Measurements from ENCODE around the gene SLCO1A2.
"Not testable (repeated sequence)": the region's sequence is repeated elsewhere in the genome, so short reads cannot be mapped to it uniquely, and the experiment has no call there.

Gene SLCO1A2, protein sequence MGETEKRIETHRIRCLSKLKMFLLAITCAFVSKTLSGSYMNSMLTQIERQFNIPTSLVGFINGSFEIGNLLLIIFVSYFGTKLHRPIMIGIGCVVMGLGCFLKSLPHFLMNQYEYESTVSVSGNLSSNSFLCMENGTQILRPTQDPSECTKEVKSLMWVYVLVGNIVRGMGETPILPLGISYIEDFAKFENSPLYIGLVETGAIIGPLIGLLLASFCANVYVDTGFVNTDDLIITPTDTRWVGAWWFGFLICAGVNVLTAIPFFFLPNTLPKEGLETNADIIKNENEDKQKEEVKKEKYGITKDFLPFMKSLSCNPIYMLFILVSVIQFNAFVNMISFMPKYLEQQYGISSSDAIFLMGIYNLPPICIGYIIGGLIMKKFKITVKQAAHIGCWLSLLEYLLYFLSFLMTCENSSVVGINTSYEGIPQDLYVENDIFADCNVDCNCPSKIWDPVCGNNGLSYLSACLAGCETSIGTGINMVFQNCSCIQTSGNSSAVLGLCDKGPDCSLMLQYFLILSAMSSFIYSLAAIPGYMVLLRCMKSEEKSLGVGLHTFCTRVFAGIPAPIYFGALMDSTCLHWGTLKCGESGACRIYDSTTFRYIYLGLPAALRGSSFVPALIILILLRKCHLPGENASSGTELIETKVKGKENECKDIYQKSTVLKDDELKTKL

DNA sequence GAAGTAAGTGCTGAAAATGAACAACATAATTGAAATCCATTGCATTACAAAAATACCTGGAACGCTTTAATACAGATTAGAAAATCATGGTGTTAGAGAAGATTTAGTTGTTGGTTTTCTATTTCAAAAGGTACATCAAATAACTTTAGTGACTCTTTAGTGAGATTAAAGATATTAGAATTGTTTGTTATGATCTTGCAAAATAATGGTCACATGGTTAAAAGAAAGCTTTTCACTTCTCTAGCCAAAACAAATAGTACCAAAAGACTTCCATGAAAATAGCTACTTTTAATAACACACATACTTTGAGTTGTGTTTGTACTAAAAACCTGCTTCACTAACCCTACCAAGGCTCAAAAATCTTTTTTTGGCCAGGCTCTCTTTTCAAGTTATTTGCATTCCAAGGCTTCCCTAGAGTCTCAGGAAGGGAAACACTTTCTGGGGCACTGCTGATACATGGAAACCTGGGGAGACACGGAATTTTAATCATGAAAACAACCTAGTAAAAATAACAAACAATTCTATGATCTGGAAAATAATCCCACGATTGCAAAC lies at the start of gene SLCO1A2:
TSS of gene SLCO1A2 (minus strand) at position 147 of the 555 bp plus-strand sequence. CDS start 270 bp downstream, outside the sequence.
- DNase-seq: no peak

DNA sequence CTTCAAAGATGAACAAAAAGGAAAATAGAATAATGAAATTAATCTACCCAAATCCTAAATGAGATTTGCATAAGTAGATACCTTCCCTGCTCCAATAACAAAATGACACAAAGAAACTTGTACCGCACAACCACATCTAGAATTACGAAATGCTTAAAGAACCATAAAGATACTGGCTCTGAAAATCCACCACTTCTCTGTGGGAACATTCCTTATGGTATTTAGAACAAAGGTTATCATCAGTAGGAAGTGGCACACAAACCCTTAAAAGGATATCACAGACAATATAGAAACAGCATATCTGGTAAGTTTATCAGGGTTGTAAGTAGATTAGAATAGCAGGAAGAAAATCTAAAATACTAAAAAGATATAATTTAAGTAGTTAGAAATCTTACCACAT lies 49.5 kb upstream of the SLCO1A2 start:
- no peak for DNase-seq

DNA sequence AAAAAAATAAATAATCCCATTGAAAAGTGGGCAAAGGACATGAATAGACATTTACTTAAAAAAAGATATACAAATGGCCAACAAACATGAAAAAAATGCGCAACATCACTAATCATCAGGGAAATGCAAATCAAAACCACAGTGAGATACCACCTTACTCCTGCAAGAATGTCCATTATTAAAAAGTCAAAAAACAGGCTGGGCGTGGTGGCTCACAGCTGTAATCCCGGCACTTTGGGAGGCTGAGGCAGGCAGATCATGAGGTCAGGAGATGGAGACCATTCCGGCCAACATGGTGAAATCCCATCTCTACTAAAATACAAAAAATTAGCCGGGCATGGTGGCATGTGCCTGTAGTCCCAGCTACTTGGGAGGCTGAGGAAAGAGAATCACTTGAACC lies 46.6 kb upstream of the SLCO1A2 start:
- DNase-seq: not testable (repeated sequence)

DNA sequence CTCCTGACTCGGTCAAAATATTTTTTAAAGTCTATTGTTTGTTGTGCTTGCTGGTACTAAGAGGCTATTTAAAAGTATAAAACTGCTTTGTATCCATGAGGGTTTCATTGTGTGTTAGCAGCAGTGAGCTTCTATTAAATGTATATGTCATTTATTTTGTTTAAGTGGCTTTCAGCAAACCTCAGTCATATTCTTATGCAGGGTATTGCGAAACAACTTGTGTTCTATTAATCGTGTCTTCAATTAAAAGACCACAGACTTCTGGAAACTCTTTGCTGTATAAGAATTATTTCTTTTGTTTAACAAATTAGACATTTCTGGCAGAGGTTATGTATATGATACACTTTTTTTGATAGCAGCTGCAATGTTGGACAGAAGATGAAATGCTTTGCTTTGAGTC lies 44.5 kb upstream of the SLCO1A2 start:
- DNase-seq: no peak

DNA sequence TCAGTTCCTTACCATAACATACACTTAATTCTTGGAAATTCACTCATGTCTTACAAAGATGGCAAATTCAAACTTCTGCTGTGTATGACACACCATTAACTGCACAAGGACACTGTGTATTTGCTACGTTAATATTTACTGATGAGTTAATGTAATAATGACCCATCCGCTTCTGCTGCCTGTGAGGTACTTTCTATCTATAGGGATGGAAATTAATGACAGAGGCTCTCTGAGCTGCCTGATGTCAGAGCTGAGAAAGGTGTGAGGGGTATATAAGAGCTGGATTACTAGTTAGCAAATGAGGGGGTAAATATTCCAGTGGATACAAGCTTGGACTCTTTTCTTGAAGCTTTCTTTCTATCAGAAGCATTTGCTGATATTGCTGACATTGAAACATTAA lies 37.9 kb upstream of the SLCO1A2 start, which contains the start of gene IAPP:
TSS of gene IAPP (plus strand) at position 301 of the 400 bp plus-strand sequence. CDS start 450 bp downstream, outside the sequence.
- DNase-seq: no peak

DNA sequence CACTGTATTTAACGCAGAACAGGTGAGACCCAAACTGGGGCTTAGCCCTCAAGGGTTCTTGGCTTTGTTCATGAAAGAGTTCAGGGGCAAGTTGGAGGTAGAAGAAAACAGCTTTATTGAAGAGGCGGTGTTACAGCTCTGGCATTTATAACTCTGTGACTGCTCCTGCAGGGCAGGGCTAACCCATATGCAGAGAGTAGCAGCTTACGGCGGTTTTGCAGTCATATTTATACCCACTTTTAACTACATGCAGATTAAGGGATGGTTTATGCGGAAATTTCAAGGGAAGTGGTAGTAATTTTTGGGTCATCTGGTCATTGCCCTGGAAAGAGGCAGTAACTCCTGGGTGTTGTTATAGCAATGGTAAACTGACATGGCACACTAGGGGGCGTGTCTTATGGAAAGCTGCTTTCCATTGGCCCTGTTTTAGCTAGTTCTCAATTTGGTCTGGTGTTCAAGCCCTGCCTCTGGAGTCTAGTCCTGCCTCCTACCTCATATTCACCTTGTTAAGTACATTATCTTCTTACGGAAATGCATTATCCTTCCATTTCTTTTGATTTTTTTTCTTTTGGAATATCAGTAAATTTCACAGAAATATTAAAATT lies 36.2 kb upstream of the SLCO1A2 start:
- DNase-seq: no peak

DNA sequence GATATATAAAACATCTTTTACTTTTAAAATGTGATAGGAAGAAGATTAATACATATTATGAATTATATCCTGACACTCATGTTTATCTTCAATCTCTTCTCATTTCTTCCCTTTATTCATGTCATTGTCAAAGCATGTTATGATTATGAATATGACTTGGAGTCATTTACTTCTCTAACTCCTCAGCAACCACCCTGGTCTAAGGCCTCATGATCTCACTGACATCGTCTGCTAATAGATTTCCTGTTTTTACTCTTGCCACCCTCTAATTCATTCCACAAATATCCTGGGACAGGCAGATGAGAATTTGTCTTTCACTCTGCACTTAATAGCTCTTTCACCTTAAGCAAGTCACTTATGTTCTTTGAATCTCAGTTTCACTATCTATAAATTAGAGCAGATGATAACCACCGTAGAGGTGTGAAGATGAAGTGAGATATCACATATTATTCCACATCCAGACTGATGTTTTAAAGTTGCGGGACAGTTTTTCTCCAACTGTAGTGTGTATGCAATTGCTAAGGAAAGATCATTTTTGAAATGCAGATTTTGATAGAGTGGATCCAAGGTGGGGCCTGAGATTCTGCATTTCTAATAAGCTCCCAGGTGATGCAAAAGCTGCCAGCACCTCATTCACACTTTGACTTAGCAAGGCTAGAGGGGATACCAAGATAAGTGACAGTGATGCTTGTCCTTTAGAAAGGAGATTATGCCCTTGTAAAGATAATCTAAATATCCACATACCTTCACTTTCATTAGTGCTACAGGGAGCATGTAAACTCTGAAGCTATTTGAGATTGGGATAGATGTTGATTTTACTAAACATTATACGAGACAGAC lies 34.6 kb upstream of the SLCO1A2 start:
- no peak for DNase-seq

DNA sequence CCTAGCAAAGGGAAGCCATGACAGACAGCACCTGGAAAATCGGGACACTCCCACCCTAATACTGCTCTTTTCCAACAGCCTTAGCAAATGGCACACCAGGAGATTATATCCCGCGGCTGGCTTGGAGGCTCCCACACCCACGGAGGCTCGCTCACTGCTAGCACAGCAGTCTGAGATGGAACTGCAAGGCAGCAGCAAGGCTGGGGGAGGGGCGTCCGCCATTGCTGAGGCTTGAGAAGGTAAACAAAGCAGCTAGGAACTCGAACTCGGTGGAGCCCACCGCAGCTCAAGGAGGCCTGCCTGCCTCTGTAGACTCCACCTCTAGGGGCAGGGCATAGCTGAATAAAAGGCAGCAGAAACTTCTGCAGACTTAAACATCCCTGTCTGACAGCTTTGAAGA lies 25.9 kb upstream of the SLCO1A2 start:
- DNase-seq: not testable (repeated sequence)

DNA sequence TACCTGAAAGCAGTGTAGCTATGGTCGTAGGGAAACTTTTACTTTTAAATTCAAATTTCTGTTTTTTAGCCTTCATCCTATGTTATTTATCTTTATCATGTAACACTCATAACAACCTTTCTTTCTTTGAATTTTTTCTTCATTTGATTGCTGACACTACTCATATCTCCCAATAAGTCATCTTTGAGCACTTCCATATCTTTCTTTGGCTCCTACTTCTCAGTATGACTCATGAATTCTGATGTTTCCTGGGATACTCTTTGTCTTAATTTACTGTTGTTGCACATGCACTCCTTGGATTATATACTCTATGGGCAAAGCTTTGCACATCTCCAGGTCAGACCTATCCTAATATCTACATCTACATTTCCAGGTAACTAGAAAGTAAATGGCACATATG lies 19.9 kb upstream of the SLCO1A2 start:
- DNase-seq: no peak

DNA sequence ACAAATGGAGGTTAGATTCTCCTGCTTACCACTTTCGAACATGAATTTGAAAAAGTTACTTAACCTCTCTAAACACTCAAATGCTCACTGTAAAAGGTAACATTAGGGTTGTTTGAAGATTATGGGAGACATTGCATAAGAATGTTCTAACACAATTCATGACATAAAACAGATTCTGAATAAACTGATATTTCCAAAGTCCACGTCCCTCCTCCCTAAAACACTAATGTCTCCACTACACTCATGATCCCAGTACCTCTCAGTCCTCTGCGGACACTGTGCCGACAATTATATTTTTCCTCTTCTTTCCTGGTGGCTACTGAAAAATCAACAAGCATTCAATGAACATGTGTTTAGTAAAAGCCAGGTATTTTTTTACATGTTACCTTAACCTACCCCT lies 19.2 kb upstream of the SLCO1A2 start:
- no peak for DNase-seq

DNA sequence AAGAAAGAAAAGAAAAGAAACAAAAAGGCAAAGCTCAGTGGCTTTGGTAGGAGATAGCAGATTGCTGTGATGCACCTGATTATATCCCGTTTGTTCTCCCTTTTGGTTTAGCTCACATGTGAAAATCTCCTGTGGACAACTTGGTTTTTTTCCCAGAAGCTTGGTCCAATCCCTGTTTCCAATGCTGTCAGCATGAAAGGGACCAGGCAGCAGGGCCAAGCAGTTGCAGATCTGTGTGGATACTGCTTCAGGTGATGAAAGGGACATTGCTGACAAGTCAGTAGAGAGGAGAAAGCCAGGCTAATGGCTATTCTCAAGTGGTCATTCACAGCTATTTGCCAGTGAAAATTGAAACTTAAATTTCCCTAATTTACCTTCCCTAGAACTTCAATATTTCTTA lies 18.8 kb upstream of the SLCO1A2 start:
- DNase-seq: no peak

DNA sequence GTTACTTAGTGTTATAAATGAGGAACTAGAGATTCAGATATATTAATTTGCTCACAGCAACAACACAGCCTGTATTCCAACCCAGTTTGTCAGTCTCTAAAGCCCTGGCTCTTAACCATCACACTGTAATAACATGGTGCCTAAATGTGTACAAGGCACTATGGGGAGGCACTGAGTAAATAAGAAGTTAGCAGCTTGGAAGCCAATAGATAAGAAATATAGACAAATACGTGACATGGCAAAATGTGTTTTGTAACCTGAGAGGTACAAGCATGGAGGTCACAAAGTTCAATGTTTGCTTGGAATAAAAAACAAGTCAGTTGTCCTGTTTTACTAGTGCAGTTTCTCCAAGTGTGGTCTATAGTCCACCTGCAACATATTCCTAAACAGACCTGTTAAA lies 16.3 kb upstream of the SLCO1A2 start:
- no peak for DNase-seq

DNA sequence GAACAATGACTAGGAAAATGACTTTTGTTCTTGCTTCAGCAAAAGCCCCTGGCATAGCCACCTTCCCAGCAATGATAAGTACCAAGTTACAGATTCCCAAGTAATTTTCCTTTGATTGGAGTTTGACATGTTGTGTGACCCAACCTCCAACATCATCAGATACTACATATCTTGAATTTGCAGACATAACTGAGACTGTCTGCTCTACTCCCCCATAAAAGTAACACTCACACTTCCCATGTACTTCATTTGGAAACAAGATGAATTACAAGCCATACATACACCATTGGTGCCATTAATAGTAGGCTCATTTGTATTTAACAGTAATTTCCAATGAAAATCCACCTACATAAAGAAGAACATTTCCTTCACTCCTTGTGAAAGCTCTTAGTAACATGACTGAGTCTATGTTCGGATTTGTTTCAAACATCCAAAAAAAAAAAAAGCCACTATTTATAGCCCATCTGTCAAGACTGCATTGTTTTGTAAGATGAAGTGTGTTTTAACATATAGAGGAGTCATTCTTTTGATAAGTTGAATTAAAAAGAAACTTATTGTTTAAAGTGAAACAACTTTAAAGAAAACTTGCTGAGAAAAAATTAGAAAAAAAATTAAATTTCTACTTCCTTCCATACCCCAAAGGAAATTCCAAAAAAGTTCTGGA lies 12.0 kb upstream of the SLCO1A2 start:
- DNase-seq: no peak

DNA sequence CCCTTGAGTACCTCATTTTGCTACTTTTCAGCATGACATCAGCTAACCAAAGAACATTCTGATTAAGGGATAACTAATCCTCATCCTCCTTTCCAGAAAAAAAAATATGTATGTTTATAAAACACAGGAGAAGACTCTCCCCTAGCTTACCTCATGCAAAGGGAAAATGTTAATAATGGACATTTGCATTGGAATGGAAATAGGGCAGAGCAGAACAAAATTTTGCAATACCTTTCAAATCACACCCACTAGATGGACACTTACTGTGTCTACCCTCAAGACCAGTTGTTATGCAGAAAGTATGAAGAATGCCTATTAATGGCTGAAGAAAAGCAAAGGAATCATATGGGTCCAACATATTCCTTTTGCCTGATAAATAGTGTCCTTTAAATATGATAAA lies 8.9 kb upstream of the SLCO1A2 start:
- DNase-seq: no peak

DNA sequence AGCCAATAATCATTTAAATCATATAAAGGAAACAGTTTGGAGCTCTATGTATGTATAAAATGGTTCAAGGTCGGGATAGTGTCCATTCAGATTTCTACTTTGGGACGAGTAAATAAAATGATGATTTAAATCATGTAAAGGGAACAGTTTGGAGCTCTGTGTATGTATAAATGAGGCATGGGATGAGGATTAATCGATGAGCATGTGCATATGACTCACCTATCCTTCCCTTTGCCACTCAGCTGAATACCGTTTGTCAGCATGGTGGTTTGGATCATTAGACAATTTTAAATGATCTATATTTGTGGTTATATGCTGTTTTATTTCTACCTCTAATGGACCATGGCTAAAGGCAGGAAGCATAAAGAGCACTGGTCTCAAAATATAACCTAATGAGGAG lies 7.1 kb upstream of the SLCO1A2 start:
- no peak for DNase-seq

DNA sequence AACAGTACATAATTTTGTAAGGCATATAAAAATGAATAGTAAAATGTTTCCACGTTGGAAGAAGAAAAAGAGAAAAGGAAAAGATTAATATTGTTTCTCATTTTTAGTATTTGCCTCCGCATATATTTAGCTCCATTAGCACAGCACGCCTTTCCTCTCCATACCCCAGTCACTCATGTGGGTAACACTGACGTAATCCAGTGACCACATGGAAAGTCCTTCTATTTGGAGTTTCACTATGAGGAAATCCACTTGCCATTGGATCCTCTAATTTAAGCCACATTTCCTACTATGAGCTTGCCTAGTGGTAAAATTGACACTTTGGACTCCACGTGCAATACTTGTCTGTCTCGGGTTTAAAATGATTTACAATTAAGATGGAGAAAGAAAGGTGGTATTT lies 5.7 kb upstream of the SLCO1A2 start:
- no peak for DNase-seq

DNA sequence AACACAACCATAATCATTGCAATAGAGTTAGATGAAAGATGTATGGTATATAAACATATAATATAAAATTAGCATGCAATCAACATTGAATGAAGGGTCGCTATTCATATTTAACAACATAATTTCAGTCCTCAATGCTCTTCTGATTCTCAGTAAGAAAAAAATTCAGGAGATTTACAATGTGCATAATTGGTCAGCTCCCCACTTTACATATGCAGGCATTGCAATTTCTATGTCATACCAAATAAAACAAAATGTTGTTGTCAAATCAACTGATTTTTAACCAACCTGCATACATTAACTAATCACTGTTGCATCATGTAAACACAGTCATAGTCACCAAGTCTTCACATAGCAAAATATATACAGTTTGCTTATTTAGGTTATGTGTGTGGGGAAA lies 5.2 kb upstream of the SLCO1A2 start:
- DNase-seq: no peak

DNA sequence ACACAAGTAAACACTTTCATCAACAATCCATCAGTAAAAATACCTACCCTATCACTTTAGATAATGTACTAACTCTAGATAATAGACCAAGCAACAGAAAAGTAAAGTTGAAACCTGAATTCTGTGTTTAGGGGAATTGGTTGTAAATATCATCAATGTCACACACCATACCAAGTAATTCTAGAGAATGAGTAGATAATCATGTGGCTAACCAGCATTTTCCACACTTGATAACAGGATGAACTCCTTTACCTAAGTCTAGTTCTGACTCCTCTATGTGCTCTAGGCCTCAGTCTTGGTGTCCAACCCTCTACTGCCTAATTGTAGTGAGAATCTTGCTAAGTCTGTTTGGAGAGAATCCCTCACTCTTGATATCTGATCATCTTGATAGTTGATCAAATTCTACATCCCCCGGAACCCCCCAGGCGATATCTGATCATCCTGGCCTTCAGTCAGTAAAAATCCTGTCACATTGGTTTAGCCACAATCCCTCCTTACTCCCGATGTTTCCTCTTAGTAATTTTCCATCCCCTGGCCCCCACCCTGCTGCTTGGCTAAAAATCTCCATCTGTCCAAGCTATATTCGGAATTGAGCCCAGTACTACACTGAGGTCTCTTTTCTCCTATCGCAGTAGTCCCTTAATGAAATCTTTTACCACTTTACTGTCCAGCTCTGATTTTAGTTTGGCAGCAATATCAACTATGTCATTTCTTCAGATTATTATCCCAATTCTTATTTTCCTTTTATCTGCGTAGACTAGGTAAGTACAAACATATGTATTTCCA lies 3.4 kb upstream of the SLCO1A2 start:
- DNase-seq: no peak

DNA sequence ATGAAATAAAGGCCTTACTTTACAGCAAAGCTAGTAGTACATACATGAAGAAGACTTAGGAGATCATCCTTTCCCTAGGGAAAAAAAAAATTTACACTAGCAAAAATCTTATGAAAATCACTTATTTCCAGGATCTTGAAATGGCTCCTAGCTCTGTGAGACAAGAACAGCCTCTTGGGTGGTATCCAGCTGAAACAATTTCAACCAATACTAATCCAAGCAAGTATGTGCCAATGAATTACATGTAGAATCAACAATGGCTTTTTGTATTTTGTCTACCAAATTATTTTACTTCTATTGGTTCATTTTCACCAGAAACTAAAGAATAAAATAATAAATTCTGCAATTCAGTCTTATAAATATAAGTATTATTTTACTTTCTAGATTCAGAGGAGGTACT lies 2.7 kb upstream of the SLCO1A2 start:
- DNase-seq: no peak

DNA sequence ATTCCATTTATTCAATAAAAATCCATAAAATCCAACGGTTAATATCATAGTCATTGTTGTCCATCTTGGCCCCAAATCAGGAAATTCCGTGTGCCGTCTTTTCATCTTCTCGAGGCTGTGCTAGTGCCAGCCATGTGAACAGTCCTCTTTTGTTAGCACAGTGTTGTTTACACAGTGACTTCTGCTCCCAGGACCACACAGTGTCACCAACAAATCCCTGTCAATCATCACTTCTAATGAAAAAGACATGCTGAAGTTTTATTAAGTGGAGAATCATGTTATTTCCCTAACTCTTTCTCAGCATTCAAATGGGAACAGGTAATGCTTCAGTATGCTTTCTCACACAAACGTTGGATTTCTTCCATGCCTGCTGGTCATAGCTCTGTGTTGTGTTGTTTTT lies 1.9 kb upstream of the SLCO1A2 start:
- no peak for DNase-seq

DNA sequence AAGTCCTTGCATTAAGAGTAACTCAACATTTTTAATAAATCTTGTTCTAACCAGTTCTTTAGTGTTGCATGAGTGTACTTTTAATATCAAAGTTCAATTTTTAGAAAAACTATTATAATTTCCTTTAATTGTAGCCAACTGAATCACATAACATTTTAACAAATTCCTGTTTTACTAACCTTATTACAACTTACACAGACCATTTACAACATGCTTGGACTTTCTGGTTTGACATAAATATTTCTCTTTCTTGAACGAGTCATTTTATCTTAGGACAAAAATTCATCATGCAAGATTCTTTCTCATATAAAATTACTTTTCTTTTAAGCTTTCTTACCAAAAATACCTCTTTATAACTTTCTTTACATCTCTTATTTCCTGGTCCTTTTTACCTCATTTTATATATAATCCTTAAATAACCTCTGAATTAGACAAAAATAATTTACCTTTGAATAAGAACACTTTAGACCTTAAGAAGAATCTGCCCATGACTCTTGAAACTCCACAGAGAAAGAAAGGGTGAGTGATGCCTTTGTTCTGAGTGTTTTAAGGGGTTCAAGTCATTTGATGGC lies 3.9 kb downstream of the SLCO1A2 start:
- DNase-seq: no peak

All from CD4-positive, alpha-beta T cell treated with Interleukin-4 for 4 hours (primary cell).